GM23248 (cell line): ENCODE data around the gene ZER1.

Experiments used
- EZH2 ChIP-seq: fragments of 200-600 bp; sonication (generic); IDR thresholded peaks from 2 replicates; pipeline ENCODE4 v1.6.1; 2018; ENCODE audit warnings: antibody characterized with exemption, mild to moderate bottlenecking; ENCODE audit not compliant: insufficient read depth, poor library complexity, severe bottlenecking
- EZH2phosphoT487 ChIP-seq: fragments of 200-600 bp; sonication (generic); IDR thresholded peaks from 2 replicates; pipeline ENCODE4 v1.6.1; 2018; ENCODE audit warnings: antibody characterized with exemption, moderate library complexity, mild to moderate bottlenecking, low read depth; ENCODE audit not compliant: insufficient read depth

DNA sequence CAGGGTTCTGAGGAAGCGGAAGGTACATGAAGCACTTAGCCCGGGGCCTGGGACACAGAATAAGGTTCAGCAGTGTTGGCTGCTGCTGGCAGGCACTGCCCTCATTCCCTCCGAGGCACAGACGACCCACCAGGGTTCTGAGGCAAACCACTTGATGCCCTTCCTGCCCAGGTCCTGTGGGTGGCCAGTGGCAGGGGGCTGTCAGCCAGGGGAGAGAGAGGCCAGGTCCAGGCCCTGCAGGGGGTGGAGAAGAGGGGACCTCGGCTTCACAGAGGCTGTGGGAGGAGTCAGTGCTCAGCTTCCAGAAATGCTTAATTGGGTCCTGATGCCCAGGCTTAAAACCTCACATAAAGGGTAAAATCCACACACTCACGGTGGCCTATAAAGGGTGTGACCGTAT is 43.4 kb downstream of the ZER1 start:
- TF ChIP-seq EZH2: no peak
- no peak for TF ChIP-seq EZH2phosphoT487
